BLaER1 (cell line): ENCODE measurements around the gene VPS16.

Experiments used
- H3K27ac ChIP-seq: shearing (Covaris generic); formaldehyde crosslinking; 2 replicates; pipeline ENCODE4 v1.8.1; 2022
- H3K27me3 ChIP-seq: shearing (Covaris generic); formaldehyde crosslinking; 2 replicates; pipeline ENCODE4 v1.8.1; 2022
- H3K36me3 ChIP-seq: shearing (Covaris generic); formaldehyde crosslinking; 2 replicates; pipeline ENCODE4 v1.8.1; 2022
- H3K4me1 ChIP-seq: shearing (Covaris generic); formaldehyde crosslinking; 2 replicates; pipeline ENCODE4 v1.8.1; 2022
- H3K4me2 ChIP-seq: shearing (Covaris generic); formaldehyde crosslinking; 2 replicates; pipeline ENCODE4 v1.8.1; 2022
- H3K4me3 ChIP-seq: shearing (Covaris generic); formaldehyde crosslinking; 2 replicates; pipeline ENCODE4 v1.8.1; 2022
- H3K9ac ChIP-seq: shearing (Covaris generic); formaldehyde crosslinking; 2 replicates; pipeline ENCODE4 v1.8.1; 2022
- H3K9me3 ChIP-seq: shearing (Covaris generic); formaldehyde crosslinking; 2 replicates; pipeline ENCODE4 v1.8.1; 2022
- H4K20me1 ChIP-seq: shearing (Covaris generic); formaldehyde crosslinking; 2 replicates; pipeline ENCODE4 v1.8.1; 2022
- Cebpa-rat ChIP-seq: shearing (Covaris generic); IDR thresholded peaks from 2 replicates; pipeline ENCODE4 v1.8.1; 2022

Gene VPS16

GRCh38 chr20:2840967-2841531 lies 504 bp downstream of the VPS16 start:
- peak overlapping the region; percentile 58 for H3K27ac ChIP-seq
- H4K20me1 ChIP-seq = no peaks in the 10 kb centered on the region
- H3K9ac ChIP-seq = peak overlapping the region; percentile 83
- H3K4me3 ChIP-seq = peak overlapping the region; percentile 83
- no peaks in the 10 kb centered on the region for H3K9me3 ChIP-seq
- TF ChIP-seq Cebpa-rat = no peak
- no peaks in the 10 kb centered on the region for H3K27me3 ChIP-seq
- H3K4me1 ChIP-seq = peaks cover 43% of the 10 kb centered on the region
- peak overlapping the region; percentile 90 for H3K4me2 ChIP-seq
- H3K36me3 ChIP-seq = peaks cover 6% of the 10 kb centered on the region; the same call in 1 of the 2 replicates

- peaks cover 12% of the 10 kb centered on the region for H3K4me1 ChIP-seq
- no peak overlapping the region for H3K9ac ChIP-seq
- H3K27me3 ChIP-seq = no peaks in the 10 kb centered on the region
- no peaks in the 10 kb centered on the region for H3K9me3 ChIP-seq
- no peak overlapping the region for H3K4me3 ChIP-seq
- H3K4me2 ChIP-seq = no peak overlapping the region
- no peaks in the 10 kb centered on the region for H3K36me3 ChIP-seq
- H4K20me1 ChIP-seq = no peaks in the 10 kb centered on the region
- TF ChIP-seq Cebpa-rat = no peak
- no peak overlapping the region for H3K27ac ChIP-seq
These were observed 5.1 kb downstream of the VPS16 start for GRCh38 chr20:2845607-2846006.

GRCh38 chr20:2846698-2847097 lies 6.2 kb downstream of the VPS16 start:
- Histone ChIP-seq H3K4me2 (no peak overlapping the region), H3K4me3 (no peak overlapping the region), H4K20me1 (no peaks in the 10 kb centered on the region), H3K9me3 (no peaks in the 10 kb centered on the region), H3K27me3 (no peaks in the 10 kb centered on the region), H3K9ac (no peak overlapping the region), H3K4me1 (peaks cover 4% of the 10 kb centered on the region), H3K36me3 (no peaks in the 10 kb centered on the region), H3K27ac (no peak overlapping the region)
- TF ChIP-seq Cebpa-rat = no peak

- Histone ChIP-seq H3K36me3 (no peaks in the 10 kb centered on the region), H3K4me1 (no peaks in the 10 kb centered on the region), H3K27ac (no peak overlapping the region), H3K4me2 (no peak overlapping the region), H3K4me3 (no peak overlapping the region), H4K20me1 (no peaks in the 10 kb centered on the region), H3K9ac (no peak overlapping the region), H3K9me3 (no peaks in the 10 kb centered on the region), H3K27me3 (no peaks in the 10 kb centered on the region)
- TF ChIP-seq Cebpa-rat = no peak
These were observed 7.3 kb downstream of the VPS16 start for GRCh38 chr20:2847802-2848201.

- Histone ChIP-seq H3K36me3 (no peaks in the 10 kb centered on the region), H3K4me2 (no peak overlapping the region), H3K27ac (no peak overlapping the region), H3K27me3 (no peaks in the 10 kb centered on the region), H3K4me3 (no peak overlapping the region), H3K9me3 (no peaks in the 10 kb centered on the region), H3K4me1 (no peaks in the 10 kb centered on the region), H4K20me1 (no peaks in the 10 kb centered on the region), H3K9ac (no peak overlapping the region)
- TF ChIP-seq Cebpa-rat = no peak
These were observed 9.0 kb downstream of the VPS16 start for GRCh38 chr20:2849529-2849928.

- 0 out of 2 replicates have a peak, but pooled peaks cover 5% of the 10 kb centered on the region for H4K20me1 ChIP-seq
- H3K9ac ChIP-seq = no peak overlapping the region
- H3K4me1 ChIP-seq = no peaks in the 10 kb centered on the region
- no peak overlapping the region for H3K4me2 ChIP-seq
- H3K27me3 ChIP-seq = no peaks in the 10 kb centered on the region
- no peak for TF ChIP-seq Cebpa-rat
- H3K36me3 ChIP-seq = no peaks in the 10 kb centered on the region
- no peak overlapping the region for H3K4me3 ChIP-seq
- no peaks in the 10 kb centered on the region for H3K9me3 ChIP-seq
- no peak overlapping the region for H3K27ac ChIP-seq
These were observed 10.5 kb downstream of the VPS16 start for GRCh38 chr20:2851086-2851485.

- no peaks in the 10 kb centered on the region for H3K27me3 ChIP-seq
- no peaks in the 10 kb centered on the region for H3K9me3 ChIP-seq
- no peak overlapping the region for H3K4me3 ChIP-seq
- H3K4me2 ChIP-seq = no peak overlapping the region
- no peak overlapping the region for H3K27ac ChIP-seq
- H3K9ac ChIP-seq = no peak overlapping the region
- H3K36me3 ChIP-seq = peaks cover 42% of the 10 kb centered on the region
- peaks cover 8% of the 10 kb centered on the region; the same call in 1 of the 2 replicates for H4K20me1 ChIP-seq
- H3K4me1 ChIP-seq = no peaks in the 10 kb centered on the region
- TF ChIP-seq Cebpa-rat = no peak
These were observed 18.0 kb downstream of the VPS16 start for GRCh38 chr20:2858591-2858990.

- peaks cover 8% of the 10 kb centered on the region; the same call in 1 of the 2 replicates for H4K20me1 ChIP-seq
- H3K27ac ChIP-seq = no peak overlapping the region
- H3K9ac ChIP-seq = no peak overlapping the region
- H3K4me3 ChIP-seq = no peak overlapping the region
- H3K4me1 ChIP-seq = no peaks in the 10 kb centered on the region; the same call in 1 of the 2 replicates
- H3K4me2 ChIP-seq = no peak overlapping the region
- no peak for TF ChIP-seq Cebpa-rat
- H3K9me3 ChIP-seq = no peaks in the 10 kb centered on the region
- H3K36me3 ChIP-seq = peaks cover 50% of the 10 kb centered on the region
- no peaks in the 10 kb centered on the region for H3K27me3 ChIP-seq
These were observed 19.0 kb downstream of the VPS16 start for GRCh38 chr20:2859330-2860121.

- H3K36me3 ChIP-seq = peaks cover 70% of the 10 kb centered on the region
- no peaks in the 10 kb centered on the region for H3K9me3 ChIP-seq
- H3K4me2 ChIP-seq = no peak overlapping the region
- no peak overlapping the region for H3K9ac ChIP-seq
- H3K4me1 ChIP-seq = peaks cover 38% of the 10 kb centered on the region
- TF ChIP-seq Cebpa-rat = no peak
- no peak overlapping the region for H3K27ac ChIP-seq
- no peak overlapping the region for H3K4me3 ChIP-seq
- H4K20me1 ChIP-seq = no peaks in the 10 kb centered on the region
- no peaks in the 10 kb centered on the region for H3K27me3 ChIP-seq
These were observed 24.1 kb downstream of the VPS16 start for GRCh38 chr20:2864626-2865025.

GRCh38 chr20:2865101-2865500 lies 24.6 kb downstream of the VPS16 start:
- Histone ChIP-seq H3K36me3 (peaks cover 65% of the 10 kb centered on the region), H3K4me3 (no peak overlapping the region), H3K9me3 (no peaks in the 10 kb centered on the region), H3K9ac (no peak overlapping the region), H3K27me3 (no peaks in the 10 kb centered on the region), H3K4me1 (peaks cover 38% of the 10 kb centered on the region), H4K20me1 (no peaks in the 10 kb centered on the region), H3K27ac (no peak overlapping the region), H3K4me2 (peak overlapping the region; percentile 74)
- TF ChIP-seq Cebpa-rat = no peak
